Karpas-422 (cell line): Measurements from ENCODE around the gene OR2F1. TPM values are rescaled to one million over a fixed set of nuclear protein-coding genes. Genes with fewer than 3 reads are reported as not detected.

Source experiments
- DNase-seq: peaks from one replicate; pipeline ENCODE4 v3.0.0-alpha.2; 2015
- H2AFZ ChIP-seq: fragments of 200-600 bp; sonication (generic); 2 replicates; pipeline ENCODE4 v1.6.1; 2014; ENCODE audit warnings: antibody characterized with exemption, low read length, mixed read lengths
- H3K27ac ChIP-seq: fragments of 200-600 bp; sonication (generic); 2 replicates; pipeline ENCODE4 v1.5.1; 2014; ENCODE audit warnings: mild to moderate bottlenecking, low read length, moderate library complexity
- H3K27me3 ChIP-seq: fragments of 200-600 bp; sonication (generic); 2 replicates; pipeline ENCODE4 v1.6.1; 2014; ENCODE audit warnings: low read length, mixed read lengths
- H3K36me3 ChIP-seq: fragments of 200-600 bp; sonication (generic); 2 replicates; pipeline ENCODE4 v1.6.1; 2014; ENCODE audit warnings: low read length, mixed read lengths; ENCODE audit not compliant: insufficient read depth
- H3K4me1 ChIP-seq: fragments of 200-600 bp; sonication (generic); 2 replicates; pipeline ENCODE4 v1.6.1; 2014; ENCODE audit warnings: mild to moderate bottlenecking, low read length, mixed read lengths
- H3K4me2 ChIP-seq: fragments of 200-600 bp; sonication (generic); 2 replicates; pipeline ENCODE4 v1.6.1; 2014; ENCODE audit warnings: low read length, low read depth, mild to moderate bottlenecking; ENCODE audit not compliant: poor library complexity, severe bottlenecking
- H3K4me3 ChIP-seq: fragments of 200-600 bp; sonication (generic); 2 replicates; pipeline ENCODE4 v1.5.1; 2014; ENCODE audit warnings: mild to moderate bottlenecking, antibody characterized with exemption, low read length, mixed read lengths
- H3K79me2 ChIP-seq: fragments of 200-600 bp; sonication (generic); 2 replicates; pipeline ENCODE4 v1.6.1; 2014; ENCODE audit warnings: mild to moderate bottlenecking, low read length, mixed read lengths
- H3K9ac ChIP-seq: fragments of 200-600 bp; sonication (generic); 2 replicates; pipeline ENCODE4 v1.6.0; 2014; ENCODE audit warnings: low read length
- H3K9me2 ChIP-seq: fragments of 200-600 bp; sonication (generic), shearing (Covaris generic); replicated peaks from 2 replicates; pipeline ENCODE4 v1.6.0; 2014; ENCODE audit warnings: mild to moderate bottlenecking, low read length, moderate library complexity; ENCODE audit not compliant: insufficient read depth
- H3K9me3 ChIP-seq: fragments of 300-700, 200-600 bp; sonication (generic); 2 replicates; pipeline ENCODE4 v1.6.1; 2014; ENCODE audit warnings: low read length, mixed read lengths
- H4K20me1 ChIP-seq: fragments of 200-600 bp; sonication (generic); 2 replicates; pipeline ENCODE4 v1.6.1; 2014; ENCODE audit warnings: mild to moderate bottlenecking, antibody characterized with exemption, low read length, low read depth; ENCODE audit not compliant: insufficient read depth
- total RNA-seq: library from RNA; depleted of rRNA; stranded (reverse); fragments of >200 nt; shearing (Covaris generic); gene quantifications from 2 replicates; pipeline ENCODE4 v1.2.3, GENCODE V29; 2014; ENCODE audit warnings: low replicate concordance; rRNA removed

Gene OR2F1, protein sequence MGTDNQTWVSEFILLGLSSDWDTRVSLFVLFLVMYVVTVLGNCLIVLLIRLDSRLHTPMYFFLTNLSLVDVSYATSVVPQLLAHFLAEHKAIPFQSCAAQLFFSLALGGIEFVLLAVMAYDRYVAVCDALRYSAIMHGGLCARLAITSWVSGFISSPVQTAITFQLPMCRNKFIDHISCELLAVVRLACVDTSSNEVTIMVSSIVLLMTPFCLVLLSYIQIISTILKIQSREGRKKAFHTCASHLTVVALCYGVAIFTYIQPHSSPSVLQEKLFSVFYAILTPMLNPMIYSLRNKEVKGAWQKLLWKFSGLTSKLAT
- total RNA-seq: not detected in 2 replicates

DNA sequence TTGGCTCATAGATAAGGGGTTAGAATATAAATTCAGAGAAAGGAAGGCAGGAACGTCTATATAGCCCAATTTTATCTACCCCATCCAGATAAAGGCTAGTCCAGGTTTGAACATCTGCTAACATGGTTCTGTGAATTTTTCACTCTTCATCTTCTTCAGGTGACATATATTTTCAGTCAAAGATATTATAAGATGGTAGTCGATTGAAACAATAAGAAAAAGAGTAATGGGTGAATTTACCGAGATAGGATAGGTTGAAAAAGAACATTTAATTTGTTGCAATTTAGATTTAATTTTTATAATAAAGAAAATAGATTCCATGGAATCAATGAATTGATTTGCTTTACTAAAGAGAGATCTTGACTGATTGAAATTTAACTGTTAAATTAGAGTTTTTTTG is at the start of gene OR2F1:
Gene OR2F1 (plus strand): TSS at position 301 of the 400 bp plus-strand sequence. CDS start 5,127 bp downstream, outside the sequence.
- no peaks in the 10 kb centered on the region for H4K20me1 ChIP-seq
- no peak for DNase-seq

DNA sequence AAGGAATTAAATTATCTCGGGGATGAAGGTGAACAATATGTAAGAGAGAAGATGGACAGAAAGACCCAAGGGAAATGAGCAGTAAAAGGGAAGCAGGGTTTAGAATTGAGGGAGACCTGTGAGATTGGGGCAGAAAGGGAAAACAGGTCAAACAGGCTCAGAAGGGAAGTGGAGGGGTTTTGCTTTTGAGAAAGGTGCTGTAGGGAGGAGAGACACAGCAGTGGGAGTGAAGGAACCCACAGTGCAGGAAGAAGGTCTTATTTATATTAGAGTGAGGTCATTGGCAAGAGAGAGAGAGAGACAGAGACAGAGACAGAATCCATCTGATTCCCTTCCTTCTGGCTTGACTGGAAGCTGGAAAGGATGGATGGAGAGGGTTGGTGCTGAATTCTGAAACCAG is 49.1 kb upstream of the OR2F1 start:
- H3K9ac ChIP-seq: no peak overlapping the region
- no peak overlapping the region for H3K4me2 ChIP-seq
- H3K27ac ChIP-seq: no peak overlapping the region
- no peaks in the 10 kb centered on the region for H3K27me3 ChIP-seq
- no peaks in the 10 kb centered on the region for H3K36me3 ChIP-seq
- H3K9me2 ChIP-seq: no peaks in the 10 kb centered on the region
- H3K4me3 ChIP-seq: no peak overlapping the region
- no peak overlapping the region for H2AFZ ChIP-seq
- DNase-seq: no peak
- no peaks in the 10 kb centered on the region for H3K9me3 ChIP-seq
- no peaks in the 10 kb centered on the region for H4K20me1 ChIP-seq
- no peaks in the 10 kb centered on the region for H3K79me2 ChIP-seq
- peaks cover 5% of the 10 kb centered on the region for H3K4me1 ChIP-seq

More for the DNA sequence above, at the start of gene OR2F1:
- no peaks in the 10 kb centered on the region for H3K9me3 ChIP-seq
- no peak within 1 kb of the TSS for H3K4me2 ChIP-seq
- no peaks in the 10 kb centered on the region for H3K79me2 ChIP-seq
- no peak within 1 kb of the TSS for H2AFZ ChIP-seq
- no peak within 1 kb of the TSS for H3K9ac ChIP-seq
- H3K27ac ChIP-seq: no peak within 1 kb of the TSS
- no peaks in the 10 kb centered on the region; the same call in 1 of the 2 replicates for H3K27me3 ChIP-seq
- no peak within 1 kb of the TSS for H3K4me3 ChIP-seq
- H3K9me2 ChIP-seq: no peaks in the 10 kb centered on the region
- no peaks in the 10 kb centered on the region for H3K36me3 ChIP-seq
- no peaks in the 10 kb centered on the region for H3K4me1 ChIP-seq

GRCh38 chr7:143906151-143906550 is 48.5 kb upstream of the OR2F1 start:
- no peaks in the 10 kb centered on the region for H4K20me1 ChIP-seq
- no peak overlapping the region for H2AFZ ChIP-seq
- no peak for DNase-seq
- H3K79me2 ChIP-seq: no peaks in the 10 kb centered on the region
- H3K9ac ChIP-seq: no peak overlapping the region
- H3K27me3 ChIP-seq: no peaks in the 10 kb centered on the region
- H3K4me2 ChIP-seq: no peak overlapping the region
- H3K27ac ChIP-seq: no peak overlapping the region
- peaks cover 4% of the 10 kb centered on the region for H3K4me1 ChIP-seq
- no peaks in the 10 kb centered on the region for H3K36me3 ChIP-seq
- no peaks in the 10 kb centered on the region for H3K9me3 ChIP-seq
- H3K9me2 ChIP-seq: no peaks in the 10 kb centered on the region
- H3K4me3 ChIP-seq: no peak overlapping the region

DNA sequence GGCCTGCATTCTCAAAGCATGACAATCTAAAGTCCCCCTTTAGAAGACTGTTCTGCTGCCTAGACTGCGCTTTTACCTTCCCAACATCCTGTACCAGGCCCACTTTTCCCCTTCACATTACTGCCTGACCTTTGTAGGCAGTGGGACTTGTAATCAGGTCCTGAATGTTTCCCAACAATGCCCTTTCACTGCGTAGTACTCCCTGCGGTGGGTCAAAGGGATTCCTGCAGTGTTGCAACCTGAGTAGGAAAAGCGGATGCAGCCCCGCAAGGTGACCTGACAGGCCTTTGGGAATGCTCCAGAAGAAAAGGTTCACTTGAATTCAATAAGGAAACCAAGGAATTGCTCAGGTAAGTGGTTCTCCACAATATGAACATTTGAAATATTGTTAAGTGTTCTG is 47.7 kb upstream of the OR2F1 start:
- H3K9me3 ChIP-seq: no peaks in the 10 kb centered on the region
- no peak overlapping the region for H3K4me2 ChIP-seq
- H3K9ac ChIP-seq: no peak overlapping the region
- no peaks in the 10 kb centered on the region for H3K79me2 ChIP-seq
- H4K20me1 ChIP-seq: no peaks in the 10 kb centered on the region
- no peaks in the 10 kb centered on the region for H3K36me3 ChIP-seq
- no peaks in the 10 kb centered on the region; the same call in 1 of the 2 replicates for H3K4me1 ChIP-seq
- no peak overlapping the region for H3K4me3 ChIP-seq
- no peaks in the 10 kb centered on the region for H3K9me2 ChIP-seq
- DNase-seq: no peak
- no peak overlapping the region for H2AFZ ChIP-seq
- H3K27me3 ChIP-seq: no peaks in the 10 kb centered on the region
- no peak overlapping the region for H3K27ac ChIP-seq

DNA sequence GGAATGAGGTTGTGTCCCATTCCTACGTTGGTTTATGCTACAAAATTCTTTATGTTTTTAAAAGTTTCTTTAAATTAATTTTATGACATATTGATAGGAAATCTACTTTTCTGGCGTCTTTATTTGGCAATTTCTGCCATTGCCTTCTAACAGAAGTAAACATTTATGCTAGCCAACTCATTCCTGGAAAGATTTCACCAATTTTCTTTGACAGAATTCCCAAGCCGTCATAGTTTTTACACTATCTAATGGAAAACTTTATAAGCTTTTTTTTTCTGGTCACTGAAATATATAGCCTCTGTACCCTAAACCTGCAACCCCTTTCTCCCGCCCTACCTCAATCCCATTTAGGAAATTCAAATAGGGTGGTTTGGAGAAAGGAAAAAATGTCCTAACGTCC is 46.5 kb upstream of the OR2F1 start:
- H3K4me3 ChIP-seq: no peak overlapping the region
- no peaks in the 10 kb centered on the region for H3K79me2 ChIP-seq
- H3K9me2 ChIP-seq: no peaks in the 10 kb centered on the region
- H3K4me1 ChIP-seq: no peaks in the 10 kb centered on the region
- no peak overlapping the region for H3K9ac ChIP-seq
- H3K27ac ChIP-seq: no peak overlapping the region
- H3K36me3 ChIP-seq: no peaks in the 10 kb centered on the region
- no peaks in the 10 kb centered on the region for H3K9me3 ChIP-seq
- no peaks in the 10 kb centered on the region for H4K20me1 ChIP-seq
- H2AFZ ChIP-seq: no peak overlapping the region
- DNase-seq: no peak
- H3K27me3 ChIP-seq: no peaks in the 10 kb centered on the region
- no peak overlapping the region for H3K4me2 ChIP-seq

- H3K27ac ChIP-seq: no peak overlapping the region
- no peaks in the 10 kb centered on the region for H3K36me3 ChIP-seq
- H3K4me2 ChIP-seq: no peak overlapping the region
- no peak for DNase-seq
- no peaks in the 10 kb centered on the region for H3K79me2 ChIP-seq
- no peak overlapping the region for H2AFZ ChIP-seq
- H4K20me1 ChIP-seq: no peaks in the 10 kb centered on the region
- H3K27me3 ChIP-seq: no peaks in the 10 kb centered on the region
- H3K4me1 ChIP-seq: no peaks in the 10 kb centered on the region
- no peak overlapping the region for H3K4me3 ChIP-seq
- H3K9ac ChIP-seq: no peak overlapping the region
- H3K9me3 ChIP-seq: no peaks in the 10 kb centered on the region
- H3K9me2 ChIP-seq: no peaks in the 10 kb centered on the region
Observed at GRCh38 chr7:143909863-143910262, 44.8 kb upstream of the OR2F1 start.

DNA sequence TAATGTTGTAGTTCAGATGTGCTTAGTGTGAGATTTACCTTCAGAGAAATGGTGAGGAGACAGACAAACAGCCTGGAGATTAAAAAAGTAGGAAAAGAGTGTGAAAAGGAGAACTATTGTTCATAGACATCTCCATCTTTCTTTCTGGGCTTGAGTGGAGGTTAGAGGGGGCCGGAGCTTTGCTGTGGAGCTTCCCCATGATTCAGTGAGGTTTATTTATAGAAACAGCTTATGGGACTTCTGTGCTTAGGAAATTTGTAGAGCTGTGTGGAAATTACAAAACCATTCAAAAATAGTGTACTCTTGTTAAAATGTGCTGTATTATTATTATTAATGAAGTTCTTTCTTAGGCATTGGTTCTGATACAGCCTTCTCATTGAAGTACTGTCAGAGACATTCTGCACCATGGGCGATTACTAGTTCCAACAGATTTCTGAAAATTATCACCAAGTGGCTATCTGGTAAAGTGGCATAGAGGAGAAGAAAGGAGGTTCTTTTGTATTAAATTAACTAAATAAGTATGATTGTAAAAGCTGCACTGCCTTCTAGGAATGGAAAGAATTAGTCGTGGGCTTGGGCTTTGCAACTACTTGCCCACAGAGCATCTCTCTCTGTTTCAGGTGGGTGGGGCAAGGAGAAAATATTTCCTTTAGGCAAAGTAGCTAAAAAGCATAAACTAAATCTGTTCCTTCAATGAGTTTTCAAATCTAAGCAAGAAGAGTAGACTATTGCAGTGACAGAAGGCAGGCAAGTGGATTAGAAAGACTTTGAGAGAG is 44.0 kb upstream of the OR2F1 start:
- DNase-seq: no peak
- no peaks in the 10 kb centered on the region for H3K27me3 ChIP-seq
- H3K9me2 ChIP-seq: no peaks in the 10 kb centered on the region
- H3K4me1 ChIP-seq: no peaks in the 10 kb centered on the region
- H3K79me2 ChIP-seq: no peaks in the 10 kb centered on the region
- H3K4me3 ChIP-seq: no peak overlapping the region
- H3K9ac ChIP-seq: no peak overlapping the region
- H3K36me3 ChIP-seq: no peaks in the 10 kb centered on the region
- no peak overlapping the region for H3K4me2 ChIP-seq
- H3K27ac ChIP-seq: no peak overlapping the region
- H2AFZ ChIP-seq: no peak overlapping the region
- no peaks in the 10 kb centered on the region for H3K9me3 ChIP-seq
- no peaks in the 10 kb centered on the region for H4K20me1 ChIP-seq

- Histone ChIP-seq H3K36me3 (no peaks in the 10 kb centered on the region), H3K4me2 (no peak overlapping the region), H3K27me3 (no peaks in the 10 kb centered on the region), H3K9ac (no peak overlapping the region), H3K4me1 (no peaks in the 10 kb centered on the region), H3K4me3 (no peak overlapping the region), H3K79me2 (no peaks in the 10 kb centered on the region), H2AFZ (no peak overlapping the region), H3K27ac (no peak overlapping the region), H3K9me2 (no peaks in the 10 kb centered on the region), H4K20me1 (no peaks in the 10 kb centered on the region), H3K9me3 (no peaks in the 10 kb centered on the region)
- DNase-seq: no peak
Observed at GRCh38 chr7:143913945-143914615, 40.6 kb upstream of the OR2F1 start.
